Neural progenitor cell (in vitro differentiated cells): ENCODE data around the gene CAMK1. TPM values are rescaled to one million over a fixed set of nuclear protein-coding genes. Genes with fewer than 3 reads are reported as not detected.

Experiments
- DNase-seq: peaks from one replicate; pipeline ENCODE4 v3.0.0-alpha.2; 2016; ENCODE audit warnings: low spot score
- H2AFZ ChIP-seq: fragments of 200-600 bp; sonication (generic); replicated peaks from 2 replicates; pipeline ENCODE4 v1.6.1; 2016; ENCODE audit warnings: antibody characterized with exemption
- H3F3A ChIP-seq: fragments of 200-600 bp; sonication (generic); 2 replicates; pipeline ENCODE4 v1.6.1; 2016; ENCODE audit warnings: antibody characterized with exemption, low read depth
- H3K27ac ChIP-seq: fragments of 200-600 bp; sonication (generic); 2 replicates; pipeline ENCODE4 v1.5.1; 2016; ENCODE audit warnings: mild to moderate bottlenecking
- H3K27me3 ChIP-seq: fragments of 200-600 bp; sonication (generic); 2 replicates; pipeline ENCODE4 v1.6.1; 2016; ENCODE audit warnings: mild to moderate bottlenecking, moderate library complexity
- H3K36me3 ChIP-seq: fragments of 200-600 bp; sonication (generic); 2 replicates; pipeline ENCODE4 v1.5.1; 2016
- H3K4me1 ChIP-seq: fragments of 200-600 bp; sonication (generic); 2 replicates; pipeline ENCODE4 v1.6.1; 2016; ENCODE audit warnings: mixed run types
- H3K4me2 ChIP-seq: fragments of 200-600 bp; sonication (generic); 2 replicates; pipeline ENCODE4 v1.6.1; 2016
- H3K4me3 ChIP-seq: fragments of 200-600 bp; sonication (generic); 2 replicates; pipeline ENCODE4 v1.5.1; 2016
- H3K79me2 ChIP-seq: fragments of 200-600 bp; sonication (generic); 2 replicates; pipeline ENCODE4 v1.6.1; 2016; ENCODE audit warnings: low read depth
- H3K9ac ChIP-seq: fragments of 200-600 bp; sonication (generic); 2 replicates; pipeline ENCODE4 v1.6.1; 2016
- H3K9me3 ChIP-seq: fragments of 200-600 bp; sonication (generic); 2 replicates; pipeline ENCODE4 v1.5.1; 2016; ENCODE audit warnings: low read depth
- H4K20me1 ChIP-seq: fragments of 200-600 bp; sonication (generic); 2 replicates; pipeline ENCODE4 v1.6.1; 2016; ENCODE audit warnings: low read depth
- H3K27ac Mint-ChIP-seq: 3 replicates; pipeline ENCODE4 v1.8.0; 2021; ENCODE audit warnings: mixed read lengths
- H3K27me3 Mint-ChIP-seq: 2 replicates; pipeline ENCODE4 v1.8.0; 2022; ENCODE audit warnings: low read depth, mild to moderate bottlenecking, inconsistent platforms, moderate library complexity, mixed read lengths; ENCODE audit not compliant: insufficient read depth
- H3K36me3 Mint-ChIP-seq: 3 replicates; pipeline ENCODE4 v1.8.0; 2021; ENCODE audit warnings: mixed read lengths
- H3K4me1 Mint-ChIP-seq: 3 replicates; pipeline ENCODE4 v1.8.0; 2021; ENCODE audit warnings: mixed read lengths
- H3K4me3 Mint-ChIP-seq: 3 replicates; pipeline ENCODE4 v1.8.0; 2021; ENCODE audit warnings: mild to moderate bottlenecking, moderate library complexity, mixed read lengths
- H3K9me3 Mint-ChIP-seq: 3 replicates; pipeline ENCODE4 v1.8.0; 2020; ENCODE audit warnings: mixed read lengths
- EZH2 ChIP-seq: fragments of 200-600 bp; sonication (generic); IDR thresholded peaks from 2 replicates; pipeline ENCODE4 v1.6.1; 2017; ENCODE audit warnings: antibody characterized with exemption, mild to moderate bottlenecking, moderate library complexity
- EZH2phosphoT487 ChIP-seq: fragments of 200-600 bp; sonication (generic); IDR thresholded peaks from 2 replicates; pipeline ENCODE4 v1.6.1; 2017; ENCODE audit warnings: antibody characterized with exemption
- total RNA-seq: library from RNA; depleted of rRNA; stranded (reverse); fragments of >200 nt; gene quantifications from 2 replicates; pipeline ENCODE4 v1.2.3, GENCODE V29; 2015; ENCODE audit warnings: low replicate concordance
- TF ChIP-seq, protein P1 (sequence below): fragments of 200-600 bp; sonication (generic); IDR thresholded peaks from 2 replicates; pipeline ENCODE4 v1.5.1; 2017; ENCODE audit warnings: antibody characterized with exemption, mild to moderate bottlenecking

CAMK1 gene
- total RNA-seq, 1 donor from 2014 or later: 24.9 TPM

DNA sequence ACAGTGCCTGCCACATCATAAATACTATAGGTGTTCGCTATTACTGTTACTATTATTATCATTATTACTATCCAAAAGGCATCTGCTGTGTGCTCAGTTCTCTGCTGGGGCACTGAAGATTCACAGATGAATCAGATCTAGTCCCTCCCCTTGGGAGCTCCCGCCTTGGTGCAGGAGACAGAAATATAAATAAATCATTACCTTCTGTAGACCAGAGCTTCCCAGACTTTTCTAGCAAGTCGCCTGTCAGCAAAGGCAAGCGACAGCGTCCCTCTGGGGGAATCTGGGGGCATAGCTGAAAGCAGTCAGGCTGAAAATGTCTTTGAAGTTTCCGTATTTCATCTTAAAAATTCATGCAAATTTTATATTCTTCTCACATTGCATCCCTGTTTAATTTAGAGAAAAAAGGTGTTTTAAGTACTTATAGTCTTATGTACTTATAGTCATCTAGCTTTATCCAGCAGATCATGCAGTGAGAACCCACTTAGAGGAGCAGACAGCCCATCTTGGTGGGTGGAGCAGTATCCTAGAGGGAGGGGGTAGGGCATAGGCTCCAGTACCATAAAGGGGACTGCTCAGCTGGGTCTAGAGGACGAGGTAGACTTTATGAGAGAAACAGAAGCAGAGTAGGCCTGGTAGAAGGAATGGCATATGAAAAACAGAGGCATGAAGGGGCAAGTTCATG is 48.6 kb downstream of the CAMK1 start:
- Histone ChIP-seq H4K20me1 (no peaks in the 10 kb centered on the region), H3F3A (no peaks in the 10 kb centered on the region), H3K9ac (no peak overlapping the region), H2AFZ (no peak overlapping the region), H3K36me3 (no peaks in the 10 kb centered on the region), H3K4me1 (no peaks in the 10 kb centered on the region), H3K4me3 (no peak overlapping the region), H3K9me3 (no peaks in the 10 kb centered on the region), H3K79me2 (no peaks in the 10 kb centered on the region), H3K4me2 (no peak overlapping the region), H3K27me3 (peaks cover 11% of the 10 kb centered on the region), H3K27ac (no peak overlapping the region)
- H3K36me3 Mint-ChIP-seq: no peaks in the 10 kb centered on the region
- no peaks in the 10 kb centered on the region for H3K9me3 Mint-ChIP-seq
- TF ChIP-seq EZH2 (no peak), EZH2phosphoT487 (no peak)
- TF ChIP-seq, protein P1, sequence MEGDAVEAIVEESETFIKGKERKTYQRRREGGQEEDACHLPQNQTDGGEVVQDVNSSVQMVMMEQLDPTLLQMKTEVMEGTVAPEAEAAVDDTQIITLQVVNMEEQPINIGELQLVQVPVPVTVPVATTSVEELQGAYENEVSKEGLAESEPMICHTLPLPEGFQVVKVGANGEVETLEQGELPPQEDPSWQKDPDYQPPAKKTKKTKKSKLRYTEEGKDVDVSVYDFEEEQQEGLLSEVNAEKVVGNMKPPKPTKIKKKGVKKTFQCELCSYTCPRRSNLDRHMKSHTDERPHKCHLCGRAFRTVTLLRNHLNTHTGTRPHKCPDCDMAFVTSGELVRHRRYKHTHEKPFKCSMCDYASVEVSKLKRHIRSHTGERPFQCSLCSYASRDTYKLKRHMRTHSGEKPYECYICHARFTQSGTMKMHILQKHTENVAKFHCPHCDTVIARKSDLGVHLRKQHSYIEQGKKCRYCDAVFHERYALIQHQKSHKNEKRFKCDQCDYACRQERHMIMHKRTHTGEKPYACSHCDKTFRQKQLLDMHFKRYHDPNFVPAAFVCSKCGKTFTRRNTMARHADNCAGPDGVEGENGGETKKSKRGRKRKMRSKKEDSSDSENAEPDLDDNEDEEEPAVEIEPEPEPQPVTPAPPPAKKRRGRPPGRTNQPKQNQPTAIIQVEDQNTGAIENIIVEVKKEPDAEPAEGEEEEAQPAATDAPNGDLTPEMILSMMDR: no peak
- H3K4me1 Mint-ChIP-seq: no peaks in the 10 kb centered on the region
- DNase-seq: no peak
- no peak overlapping the region for H3K4me3 Mint-ChIP-seq
- no peak overlapping the region for H3K27ac Mint-ChIP-seq
- H3K27me3 Mint-ChIP-seq: peaks cover 4% of the 10 kb centered on the region

DNA sequence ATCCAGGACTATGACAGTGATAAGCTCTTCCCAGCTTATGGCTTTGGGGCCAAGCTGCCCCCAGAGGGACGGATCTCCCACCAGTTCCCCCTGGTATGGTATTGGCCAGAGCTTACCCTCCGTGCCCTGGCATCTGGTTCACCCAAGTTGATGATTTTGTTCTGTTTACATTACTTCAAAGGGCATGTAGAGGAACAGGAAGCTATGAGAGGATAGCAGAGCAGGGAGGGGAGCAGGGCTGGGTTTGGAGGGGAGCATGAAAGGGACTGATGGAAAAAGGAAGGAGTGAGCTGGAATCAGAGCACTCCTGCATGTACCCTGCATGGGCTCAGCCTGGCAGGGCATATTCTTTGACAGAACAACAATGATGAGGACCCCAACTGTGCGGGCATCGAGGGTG is 51.6 kb downstream of the CAMK1 start:
- peaks cover 11% of the 10 kb centered on the region for H3K27me3 Mint-ChIP-seq
- no peak overlapping the region for H2AFZ ChIP-seq
- no peak overlapping the region for H3K4me2 ChIP-seq
- H3K79me2 ChIP-seq: no peaks in the 10 kb centered on the region
- H3K4me3 ChIP-seq: no peak overlapping the region
- no peak for DNase-seq
- H3F3A ChIP-seq: no peaks in the 10 kb centered on the region
- no peak overlapping the region for H3K4me3 Mint-ChIP-seq
- no peaks in the 10 kb centered on the region for H3K36me3 Mint-ChIP-seq
- no peak overlapping the region for H3K9ac ChIP-seq
- no peak overlapping the region for H3K27ac ChIP-seq
- no peaks in the 10 kb centered on the region for H3K4me1 Mint-ChIP-seq
- no peaks in the 10 kb centered on the region for H3K9me3 Mint-ChIP-seq
- H3K27me3 ChIP-seq: peaks cover 14% of the 10 kb centered on the region
- TF ChIP-seq EZH2 (no peak), EZH2phosphoT487 (no peak)
- TF ChIP-seq, protein P1: no peak
- H3K27ac Mint-ChIP-seq: no peak overlapping the region
- H3K36me3 ChIP-seq: no peaks in the 10 kb centered on the region
- no peaks in the 10 kb centered on the region for H3K9me3 ChIP-seq
- H3K4me1 ChIP-seq: peaks cover 8% of the 10 kb centered on the region
- H4K20me1 ChIP-seq: no peaks in the 10 kb centered on the region

DNA sequence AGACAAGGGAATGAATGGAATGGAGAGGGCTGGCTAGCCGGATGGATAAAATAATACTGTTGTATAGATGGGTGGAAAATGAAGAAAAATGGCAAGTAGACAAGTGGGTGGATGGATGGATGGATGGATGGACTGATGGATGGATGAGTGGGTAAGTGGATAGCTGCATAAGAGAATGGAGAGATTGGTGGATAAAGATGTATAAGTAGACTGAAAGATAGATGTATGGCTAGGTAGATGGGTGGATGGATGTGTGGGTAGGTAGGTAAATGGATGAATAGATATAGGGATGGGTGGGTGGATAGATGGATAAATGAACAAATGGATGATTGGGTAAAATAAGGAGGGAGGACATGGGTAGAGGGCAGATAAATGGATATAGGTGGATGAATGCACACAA is 52.2 kb downstream of the CAMK1 start:
- no peak overlapping the region for H3K27ac Mint-ChIP-seq
- H3K4me1 ChIP-seq: peaks cover 8% of the 10 kb centered on the region
- H4K20me1 ChIP-seq: no peaks in the 10 kb centered on the region
- TF ChIP-seq, protein P1: no peak
- no peak for TF ChIP-seq EZH2
- DNase-seq: no peak
- no peak overlapping the region for H3K4me3 Mint-ChIP-seq
- H3K36me3 ChIP-seq: no peaks in the 10 kb centered on the region
- no peaks in the 10 kb centered on the region for H3K36me3 Mint-ChIP-seq
- H3K79me2 ChIP-seq: no peaks in the 10 kb centered on the region
- no peaks in the 10 kb centered on the region for H3K9me3 ChIP-seq
- no peak overlapping the region for H3K9ac ChIP-seq
- H3K4me1 Mint-ChIP-seq: no peaks in the 10 kb centered on the region
- no peaks in the 10 kb centered on the region for H3F3A ChIP-seq
- no peak overlapping the region for H3K27ac ChIP-seq
- H3K4me2 ChIP-seq: no peak overlapping the region
- H3K27me3 ChIP-seq: peaks cover 14% of the 10 kb centered on the region
- no peak overlapping the region for H3K4me3 ChIP-seq
- H2AFZ ChIP-seq: no peak overlapping the region
- H3K27me3 Mint-ChIP-seq: peaks cover 11% of the 10 kb centered on the region
- no peaks in the 10 kb centered on the region for H3K9me3 Mint-ChIP-seq
